K562 treated with DMSO at 1 percent for 48 hours (cell line): ENCODE measurements around the gene MED12. TPM values are rescaled to one million over a fixed set of nuclear protein-coding genes. Genes with fewer than 3 reads are reported as not detected.

Experiments
- total RNA-seq: library from RNA; unstranded; fragments of 300-600 nt; gene quantifications from 2 replicates; pipeline ENCODE4 v1.2.3, GENCODE V29; 2022; ENCODE audit warnings: low replicate concordance; ENCODE audit errors: extremely low read depth

MED12 gene
- not detected in 2 replicates for total RNA-seq

GRCh38 chrX:71118032-71118984 is at the start of gene MED12:
Gene MED12, plus strand, starts transcription at chrX:71118596. Its CDS starts 159 bp downstream, at chrX:71118755.

GRCh38 chrX:71095555-71095980 is 22.8 kb upstream of the MED12 start, which contains the start of gene FOXO4:
Gene FOXO4, plus strand, starts transcription at chrX:71095851. Its CDS starts 678 bp downstream, at chrX:71096529.

GRCh38 chrX:71106427-71106826 is 12.0 kb upstream of the MED12 start, which contains the start of gene CXorf65:
Gene CXorf65, minus strand, starts transcription at chrX:71106740. Its CDS starts 184 bp downstream, at chrX:71106556.

GRCh38 chrX:71111141-71111843 is 7.1 kb upstream of the MED12 start, which contains the start of gene IL2RG:
Gene IL2RG, minus strand, starts transcription at chrX:71111577. Its CDS starts 38 bp downstream, at chrX:71111539.

GRCh38 chrX:71144651-71145050 is 26.3 kb downstream of the MED12 start, which contains the start of gene NLGN3:
Gene NLGN3, plus strand, starts transcription at chrX:71144841. Its CDS starts 2,909 bp downstream, at chrX:71147750.

Other genes with a start within 250 kb of the MED12 start
- not detected in 2 replicates for gene TEX11, start 209.9 kb upstream of the MED12 start, total RNA-seq
- not detected in 2 replicates for gene SLC7A3, start 187.5 kb upstream of the MED12 start, total RNA-seq
- gene SNX12, start 50.3 kb upstream of the MED12 start, total RNA-seq, result not detected in 2 replicates
- not detected in 2 replicates for gene FOXO4, start 22.7 kb upstream of the MED12 start, total RNA-seq
- not detected in 2 replicates for gene CXorf65, start 11.9 kb upstream of the MED12 start, total RNA-seq
- gene IL2RG, start 7.0 kb upstream of the MED12 start, total RNA-seq, result not detected in 2 replicates
- not detected in 2 replicates for gene NLGN3, start 26.2 kb downstream of the MED12 start, total RNA-seq
- not detected in 2 replicates for gene GJB1, start 104.6 kb downstream of the MED12 start, total RNA-seq
- not detected in 2 replicates for gene ZMYM3, start 135.5 kb downstream of the MED12 start, total RNA-seq
- gene NONO, start 165.0 kb downstream of the MED12 start, total RNA-seq, result 314 TPM in 1 of 2 replicates, not detected in the other
- not detected in 2 replicates for gene ITGB1BP2, start 183.2 kb downstream of the MED12 start, total RNA-seq
- gene TAF1, start 247.8 kb downstream of the MED12 start, total RNA-seq, result not detected in 2 replicates